HG02981 (cell line): ENCODE data around the gene EIF4A2.
A peak's percentile ranks its signal among the peaks of the same experiment; 100 is the strongest.

Source experiments
- ATAC-seq: cut with Tn5 transposase; IDR thresholded peaks from one replicate; pipeline ENCODE4 v1.9.1; 2021; ENCODE audit warnings: mild to moderate bottlenecking, moderate library complexity; ENCODE audit not compliant: unreplicated experiment

EIF4A2 gene

GRCh38 chr3:186783058-186783730, at the start of gene EIF4A2:
TSS of gene EIF4A2 (plus strand) at chr3:186783577. CDS start at chr3:186783611, 34 bp downstream.
- ATAC-seq = peak; percentile 63

DNA sequence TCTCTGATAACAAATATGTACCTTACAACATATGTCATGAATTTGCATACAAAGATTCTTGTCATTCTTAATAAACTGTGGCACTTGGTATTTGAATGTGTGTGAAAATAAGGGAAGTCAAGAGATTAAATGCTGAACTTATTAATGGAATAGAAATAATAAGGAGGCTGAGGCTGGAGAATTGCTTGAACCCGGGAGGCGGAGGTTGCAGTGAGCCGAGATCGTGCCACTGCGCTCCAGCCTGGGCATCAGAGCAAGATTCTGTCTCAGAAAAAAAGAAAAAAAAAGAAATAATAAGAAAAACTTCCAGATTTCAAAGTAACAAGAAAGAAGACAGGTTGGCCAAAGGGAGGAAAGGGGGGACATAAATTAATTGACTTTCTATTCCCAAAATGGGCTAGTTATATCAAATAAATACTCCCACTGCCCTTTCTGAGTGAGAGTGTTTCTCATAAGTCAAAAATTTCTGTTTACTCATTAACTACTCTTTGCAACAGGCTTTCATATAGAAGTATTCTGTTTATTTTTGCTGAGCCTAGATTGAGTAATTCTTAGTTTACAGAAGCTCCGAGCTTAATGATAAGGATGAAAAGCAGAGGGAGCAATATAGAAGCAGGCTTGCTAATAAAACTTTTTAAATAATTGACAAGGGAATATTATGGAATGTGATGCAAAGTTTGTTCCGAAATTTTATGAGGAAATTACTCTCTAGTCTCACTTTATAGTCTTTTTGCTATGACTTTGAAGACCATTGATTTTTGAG, 40.6 kb upstream of the EIF4A2 start:
- no peak for ATAC-seq

DNA sequence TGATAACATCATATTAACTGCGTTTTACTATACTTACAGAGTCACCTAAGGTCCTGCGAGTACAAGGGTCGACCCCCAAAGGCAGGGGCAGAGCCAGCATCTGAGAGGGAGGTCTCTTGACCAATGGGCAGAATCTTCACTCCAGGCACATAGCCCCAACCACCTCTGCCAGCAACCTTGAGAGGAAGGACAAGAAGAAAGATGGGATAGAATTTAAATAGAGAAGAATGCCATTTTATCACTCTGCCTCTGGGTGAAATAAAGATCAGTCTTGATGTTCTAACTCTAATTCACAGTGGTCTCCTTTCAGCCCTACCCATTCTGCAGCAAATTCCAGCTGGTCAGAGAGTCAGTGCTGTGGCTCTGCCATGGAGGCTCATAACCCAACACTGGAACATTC, 39.7 kb upstream of the EIF4A2 start:
- ATAC-seq = no peak

GRCh38 chr3:186746008-186746407, 37.4 kb upstream of the EIF4A2 start:
- no peak for ATAC-seq

DNA sequence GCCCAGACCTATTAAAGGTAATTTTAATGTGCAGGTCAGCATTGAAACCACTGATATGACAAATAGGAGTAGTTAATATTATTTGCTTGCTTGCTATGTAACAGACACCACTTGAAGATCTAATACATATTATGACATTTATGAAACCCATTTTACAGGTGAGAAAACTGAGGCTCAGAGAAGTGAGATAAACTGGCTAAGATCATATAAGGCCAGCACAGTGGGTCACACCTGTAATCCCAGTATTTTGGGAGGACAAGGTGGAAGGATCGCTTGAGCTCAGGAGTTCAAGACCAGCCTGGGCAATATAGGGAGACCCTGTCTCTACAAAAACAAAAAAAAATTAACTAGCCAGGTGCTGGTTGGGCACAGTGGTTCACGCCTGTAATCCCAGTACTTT, 33.1 kb upstream of the EIF4A2 start:
- no peak for ATAC-seq

DNA sequence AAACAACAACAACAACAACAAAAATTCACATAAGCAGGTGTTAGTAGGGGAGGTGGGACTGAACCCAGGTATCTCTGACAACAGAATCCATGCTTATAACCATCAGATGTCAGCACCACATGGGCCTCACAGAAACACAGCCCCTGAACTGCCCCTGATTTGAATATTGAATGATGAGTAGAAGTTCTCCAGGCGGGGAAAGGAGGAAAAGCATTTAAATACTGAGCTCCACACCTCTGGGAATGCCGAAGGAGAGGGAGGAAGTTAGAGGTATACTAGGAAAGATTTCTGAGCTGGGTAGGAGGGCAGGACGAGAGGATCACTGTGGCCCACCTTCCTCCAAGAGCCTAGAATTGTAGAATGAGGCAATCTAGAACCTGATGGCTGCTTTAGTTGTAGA, 31.9 kb upstream of the EIF4A2 start:
- no peak for ATAC-seq

DNA sequence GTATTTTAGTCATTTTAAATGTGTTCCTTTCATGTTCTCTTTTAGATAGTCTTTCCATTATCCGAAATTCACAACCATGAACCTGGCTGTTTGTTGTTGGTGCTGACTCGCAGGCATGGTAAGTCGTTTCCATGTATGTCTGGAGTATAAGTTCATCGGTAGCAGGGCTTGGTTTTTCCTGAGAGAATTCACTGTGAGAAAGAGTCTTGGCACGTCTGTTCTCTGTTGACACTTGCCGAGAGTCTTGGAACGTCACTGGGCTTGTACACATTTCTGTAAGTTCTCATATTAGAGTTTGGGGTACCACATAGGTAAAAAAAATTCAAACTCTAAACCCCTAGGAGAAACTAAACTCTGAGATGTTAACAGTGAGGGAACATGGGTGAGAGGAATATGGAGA, 29.4 kb upstream of the EIF4A2 start:
- ATAC-seq = no peak

GRCh38 chr3:186754871-186755270, 28.5 kb upstream of the EIF4A2 start:
- no peak for ATAC-seq

DNA sequence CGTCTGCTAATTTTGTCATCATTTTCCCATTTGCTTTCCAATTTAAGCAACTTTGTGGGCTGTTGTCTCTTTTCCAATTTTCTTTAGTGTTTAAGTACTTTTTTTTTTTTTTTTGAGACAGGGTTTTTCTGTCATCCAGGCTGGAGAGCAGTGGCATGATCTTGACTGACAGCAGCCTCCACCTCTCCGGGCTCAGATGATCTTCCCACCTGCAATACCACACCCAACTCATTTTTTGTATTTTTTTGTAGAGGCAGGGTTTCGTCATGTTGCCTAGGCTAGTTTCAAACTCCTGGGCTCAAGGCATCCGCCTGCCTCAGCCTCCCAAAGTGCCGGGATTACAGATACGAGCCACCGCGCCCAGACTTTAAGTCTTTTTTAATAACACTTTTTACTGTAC, 26.2 kb upstream of the EIF4A2 start:
- no peak for ATAC-seq

GRCh38 chr3:186757686-186758220, 25.6 kb upstream of the EIF4A2 start:
- ATAC-seq = no peak

- ATAC-seq = no peak
These were observed 24.0 kb upstream of the EIF4A2 start for GRCh38 chr3:186759231-186759930.

DNA sequence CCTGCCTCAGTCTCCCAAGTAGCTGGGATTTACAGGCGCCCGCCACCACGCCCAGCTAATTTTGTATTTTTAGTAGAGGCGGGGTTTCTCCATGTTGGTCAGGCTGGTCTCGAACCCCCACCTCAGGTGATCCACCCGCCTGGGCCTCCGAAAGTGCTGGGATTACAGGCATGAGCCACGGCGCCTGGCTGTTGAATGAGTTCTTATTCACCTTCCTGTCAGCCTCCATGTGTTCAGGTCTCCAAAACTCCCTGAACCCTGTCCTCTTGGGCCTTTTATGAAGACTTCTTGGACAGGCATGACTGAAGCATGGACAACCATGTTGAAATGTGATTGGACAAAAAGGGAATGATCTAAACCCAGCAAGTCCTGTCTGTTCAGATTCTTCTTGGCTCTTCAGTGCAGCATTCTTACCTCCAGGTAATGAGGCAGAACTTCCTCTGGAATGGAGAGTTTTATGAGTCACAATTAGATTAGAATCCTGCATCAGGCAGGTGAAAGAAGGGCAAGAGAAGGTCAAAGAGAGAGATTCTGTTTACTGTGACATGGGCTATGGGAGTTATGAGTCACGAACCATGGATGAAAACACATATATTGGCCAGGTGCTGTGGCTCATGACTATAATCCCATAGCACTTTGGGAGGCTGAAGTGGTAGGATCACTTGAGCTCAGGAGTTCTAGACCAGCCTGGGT, 23.1 kb upstream of the EIF4A2 start:
- no peak for ATAC-seq

DNA sequence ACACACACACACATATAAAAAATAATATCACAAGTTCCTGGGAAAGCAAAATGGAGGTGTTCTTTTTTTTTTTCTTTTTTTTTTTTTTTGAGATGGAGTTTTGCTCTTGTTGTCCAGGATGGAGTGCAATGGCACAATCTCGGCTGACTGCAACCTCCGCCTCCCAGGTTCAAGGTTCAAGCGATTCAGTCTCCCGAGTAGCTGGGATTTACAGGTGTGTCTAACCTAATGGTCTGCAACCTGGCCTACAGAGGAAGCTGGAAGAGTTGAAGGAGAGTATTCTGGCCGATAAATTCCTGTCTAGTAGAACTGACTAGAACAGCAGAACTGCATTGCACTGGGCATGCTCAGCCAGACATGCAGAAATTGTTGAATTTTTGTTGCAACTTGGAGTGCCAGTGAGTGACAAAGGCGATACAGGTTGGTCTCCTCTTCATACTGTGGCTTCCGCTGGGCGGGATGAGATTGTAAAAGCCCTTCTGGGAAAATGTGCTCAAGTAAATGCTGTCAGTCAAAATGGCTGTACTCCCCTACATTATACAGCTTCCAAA, 22.4 kb upstream of the EIF4A2 start:
- ATAC-seq = no peak

DNA sequence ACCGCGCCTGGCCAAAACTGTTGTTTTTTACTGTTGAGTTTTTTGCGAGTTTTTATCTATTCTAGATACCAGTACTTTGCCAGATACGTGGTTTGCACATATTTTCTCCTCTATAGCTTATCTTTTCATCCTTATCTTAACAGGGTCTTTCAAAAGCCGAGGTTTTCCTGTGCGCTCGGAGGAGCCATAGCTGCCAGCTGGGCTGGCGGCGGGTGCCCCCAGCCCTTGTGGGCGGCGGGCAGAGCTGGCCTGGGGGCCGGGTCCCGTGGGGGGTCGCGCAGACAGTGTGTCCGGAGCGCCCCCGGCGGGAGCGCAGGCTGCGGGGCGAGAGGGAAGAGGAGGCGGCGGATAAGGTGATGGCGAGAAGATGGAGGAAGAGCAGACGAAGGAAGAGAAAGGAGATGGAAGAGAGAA, 11.1 kb upstream of the EIF4A2 start:
- peak; percentile 23 for ATAC-seq

DNA sequence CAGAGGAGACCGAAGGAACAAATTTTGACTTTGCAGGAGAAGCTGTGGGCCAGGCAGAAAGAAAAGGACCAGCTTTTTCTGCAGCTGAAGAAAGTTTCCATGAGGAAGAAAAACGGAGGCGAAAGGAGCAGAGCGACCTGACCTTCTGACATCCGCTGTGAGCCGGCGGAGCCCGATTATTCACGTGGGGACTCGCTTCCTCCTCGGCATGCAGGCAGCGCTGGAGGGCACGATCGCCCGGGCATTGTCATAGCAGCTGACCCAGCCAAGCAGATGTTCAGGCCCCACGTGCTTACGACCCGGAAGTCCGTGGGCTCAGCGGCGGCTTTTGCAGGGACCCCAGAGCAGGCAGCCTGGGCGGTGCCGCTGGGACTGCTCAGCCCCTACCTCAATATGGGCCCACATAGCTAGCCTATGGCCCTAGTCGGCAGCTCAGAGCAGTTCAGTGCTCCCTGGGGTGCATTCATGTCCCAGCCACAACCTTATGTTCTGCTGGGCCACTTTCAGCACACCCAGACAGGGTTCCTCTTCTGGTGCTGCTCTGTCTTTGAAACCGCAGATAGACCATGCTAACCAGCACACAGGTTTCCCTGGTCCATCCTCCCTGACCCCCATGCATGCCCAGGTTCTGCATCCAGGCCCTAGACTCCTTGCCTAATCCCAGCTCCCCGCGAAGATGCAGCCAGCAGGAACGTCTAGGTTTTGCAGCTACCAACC, 10.5 kb upstream of the EIF4A2 start:
- ATAC-seq = peak; percentile 94

DNA sequence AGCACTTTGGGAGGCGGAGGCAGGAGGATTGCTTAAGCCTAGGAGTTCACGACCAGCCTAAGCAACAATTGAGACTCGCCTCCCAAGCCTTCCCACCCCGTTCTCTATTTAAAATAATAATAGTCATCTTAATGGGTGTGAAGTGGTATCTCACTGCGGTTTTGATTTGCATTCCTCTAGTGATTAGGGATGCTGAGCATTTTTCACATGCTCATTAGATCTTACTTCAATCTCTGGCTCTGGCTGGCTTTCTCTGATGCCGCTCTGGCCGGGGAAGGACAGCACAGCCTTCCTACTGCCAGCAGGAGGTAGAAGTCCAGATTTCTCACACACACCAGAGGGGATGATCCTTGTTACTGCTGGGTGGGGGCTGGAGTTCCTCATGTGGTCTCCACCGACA, 7.4 kb upstream of the EIF4A2 start:
- ATAC-seq = no peak

- ATAC-seq = no peak
These were observed 4.2 kb upstream of the EIF4A2 start for GRCh38 chr3:186779204-186779603.

DNA sequence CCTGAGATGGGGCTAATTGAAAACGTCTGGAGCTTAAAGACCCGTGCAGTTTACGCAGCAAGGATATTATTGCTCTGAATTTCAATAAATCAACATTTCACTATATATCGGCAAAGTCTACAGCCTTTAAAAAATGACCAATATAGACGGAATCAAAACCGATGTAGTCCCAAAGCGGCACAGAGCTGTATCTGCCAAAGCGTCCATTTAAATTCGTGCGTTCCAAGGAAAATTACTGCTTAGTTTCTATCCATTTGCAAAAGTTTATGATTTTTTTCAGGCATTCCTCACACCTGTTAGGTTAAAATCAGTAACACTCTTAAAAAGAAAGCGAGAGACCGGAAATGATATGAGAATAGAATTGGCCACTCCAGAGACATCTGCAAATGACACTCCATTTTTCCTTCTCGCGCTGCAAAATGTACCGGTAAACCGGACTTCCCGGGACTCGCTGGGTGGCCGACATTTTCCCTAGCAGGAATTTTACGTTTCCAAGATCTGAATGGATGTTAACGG, 777 bp upstream of the EIF4A2 start:
- peak; percentile 18 for ATAC-seq

DNA sequence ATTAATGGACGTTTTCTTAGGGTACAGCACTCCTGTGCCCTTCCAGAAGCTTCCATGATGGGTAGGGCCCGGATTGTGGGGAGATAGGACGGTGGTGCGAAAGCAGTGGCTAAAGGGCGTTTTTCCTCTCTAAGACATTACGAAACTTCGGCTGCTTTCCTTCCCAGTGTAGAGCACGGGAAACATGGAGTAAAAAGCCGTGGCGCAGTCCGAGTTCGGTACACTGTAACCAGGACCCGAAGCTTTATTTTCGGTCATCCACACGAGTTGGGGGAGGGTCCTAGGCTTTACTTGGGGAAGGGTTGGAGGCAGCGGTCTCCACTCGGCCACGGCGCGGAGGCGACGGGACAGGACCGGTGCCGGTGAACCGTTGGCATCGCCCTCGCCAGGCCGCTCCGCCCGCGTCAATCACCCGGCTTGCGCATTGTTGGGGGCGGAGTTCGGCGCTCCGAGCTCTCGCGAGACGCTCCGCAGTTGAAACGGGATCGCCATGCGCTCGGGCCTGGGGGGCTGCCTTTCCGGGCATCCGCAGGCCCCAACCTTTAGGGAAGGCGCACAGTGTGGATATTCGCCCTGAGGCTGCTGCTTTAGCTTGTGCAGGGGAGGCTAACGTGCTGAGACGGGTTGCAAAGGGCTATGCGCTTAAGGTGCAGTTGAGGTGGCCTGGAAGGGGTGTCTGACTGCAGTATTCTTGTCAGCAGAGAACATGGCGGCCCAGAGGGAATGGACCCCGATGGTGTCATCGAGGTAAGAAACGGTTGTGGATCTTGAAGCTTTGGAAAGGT, 546 bp downstream of the EIF4A2 start:
- peak; percentile 68 for ATAC-seq
